ENCODE measurements around the gene ACOXL.
"Not testable (repeated sequence)": the region's sequence is repeated elsewhere in the genome, so short reads cannot be mapped to it uniquely, and the experiment has no call there.

ACOXL gene

DNA sequence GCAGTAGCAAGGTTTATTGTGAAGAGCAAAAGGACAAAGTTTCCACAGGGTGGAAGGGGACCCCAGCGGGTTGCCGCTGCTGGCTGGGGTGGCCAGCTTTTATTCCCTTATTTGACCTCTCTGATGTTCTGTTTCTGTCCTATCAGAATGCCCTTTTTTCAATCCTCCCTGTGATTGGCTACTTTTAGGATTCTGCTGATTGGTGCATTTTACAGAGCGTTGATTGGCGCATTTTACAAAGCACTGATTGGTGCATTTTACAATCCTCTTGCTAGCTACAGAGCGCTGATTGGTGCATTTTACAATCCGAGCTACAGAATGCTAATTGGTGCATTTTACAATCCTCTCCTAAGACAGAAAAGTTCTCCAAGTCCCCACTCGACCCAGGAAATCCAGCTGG lies 123.5 kb downstream of the ACOXL start:
- not testable (repeated sequence) for DNase-seq (ENCODE audit: low read depth, low spot score)

- DNase-seq (ENCODE audit: low read depth, low spot score), result no peak
Measured at GRCh38 chr2:110858135-110858725, 125.9 kb downstream of the ACOXL start.

- DNase-seq (ENCODE audit: low read depth, low spot score), result no peak
Measured at GRCh38 chr2:110858993-110859701, 126.8 kb downstream of the ACOXL start.

DNA sequence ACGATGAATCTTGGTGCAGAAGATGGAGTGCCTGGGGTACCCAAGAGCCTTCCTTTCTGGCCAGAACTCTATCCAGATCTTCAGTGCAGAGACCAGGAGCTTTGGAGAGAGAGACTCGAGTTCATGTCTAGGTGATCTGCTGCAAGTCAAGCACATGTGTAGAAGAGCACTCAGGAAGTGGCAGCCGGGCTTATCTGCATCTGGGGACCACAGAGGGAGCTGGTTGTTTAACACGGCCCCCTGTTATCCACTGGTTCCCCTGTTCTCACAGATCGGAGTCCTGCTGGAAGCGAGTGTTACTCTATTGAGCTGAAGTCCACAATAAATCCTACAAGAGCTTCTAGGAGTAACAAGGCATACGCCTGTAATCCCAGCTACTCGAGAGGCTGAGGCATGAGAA lies 128.3 kb downstream of the ACOXL start:
- no peak for DNase-seq (ENCODE audit: low read depth, low spot score)

DNA sequence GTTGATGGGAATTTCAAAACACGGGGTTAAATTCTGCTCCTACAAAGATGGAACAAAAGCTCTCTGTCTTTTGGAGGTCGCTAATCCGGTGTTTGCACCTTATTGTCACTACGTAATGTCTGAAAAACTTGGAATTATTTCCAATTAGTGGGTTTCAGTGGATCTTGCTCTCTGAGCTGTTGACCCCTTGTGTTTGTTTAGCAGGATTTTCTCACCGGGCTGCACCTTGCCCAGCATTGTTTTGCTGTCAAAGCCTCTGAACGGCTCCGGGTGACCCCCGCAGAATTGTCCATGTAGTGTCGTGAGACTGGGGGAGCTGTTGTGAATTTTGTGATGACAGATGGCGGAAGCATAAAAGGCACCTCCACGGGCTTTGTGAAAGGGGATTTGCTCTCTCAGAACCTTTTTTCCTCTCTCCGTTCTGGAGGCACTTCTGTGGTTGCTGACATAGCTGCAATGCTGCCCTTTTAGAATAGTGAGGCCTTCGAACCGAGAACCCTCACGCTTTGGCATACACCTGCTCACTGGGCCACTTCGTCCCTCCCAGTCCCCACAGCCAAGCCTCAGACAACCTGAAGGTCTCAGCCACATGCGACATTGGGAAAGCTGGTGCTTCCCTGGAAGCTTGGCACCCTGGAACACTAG lies 129.4 kb downstream of the ACOXL start:
- DNase-seq (ENCODE audit: low read depth, low spot score), result no peak

DNA sequence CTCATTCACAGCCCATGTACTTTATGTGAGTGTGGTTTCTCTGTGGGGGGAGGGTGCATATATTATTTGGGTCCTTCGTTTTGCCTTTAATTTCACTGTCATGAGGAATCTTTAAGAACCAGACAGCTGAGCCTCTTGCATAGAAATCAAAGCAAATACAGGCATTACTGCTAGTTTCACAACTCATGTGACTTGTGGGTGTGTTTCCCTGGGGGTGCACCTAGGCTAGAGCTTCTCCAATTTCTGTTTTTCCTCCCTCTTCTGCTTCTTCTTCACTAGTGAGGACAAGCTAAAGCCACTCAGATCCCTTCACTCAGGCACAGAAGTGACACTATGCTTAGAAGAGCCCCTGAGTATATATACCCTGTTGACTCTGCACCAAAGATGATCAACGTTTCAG lies 131.4 kb downstream of the ACOXL start:
- DNase-seq (ENCODE audit: low read depth, low spot score), result no peak

DNA sequence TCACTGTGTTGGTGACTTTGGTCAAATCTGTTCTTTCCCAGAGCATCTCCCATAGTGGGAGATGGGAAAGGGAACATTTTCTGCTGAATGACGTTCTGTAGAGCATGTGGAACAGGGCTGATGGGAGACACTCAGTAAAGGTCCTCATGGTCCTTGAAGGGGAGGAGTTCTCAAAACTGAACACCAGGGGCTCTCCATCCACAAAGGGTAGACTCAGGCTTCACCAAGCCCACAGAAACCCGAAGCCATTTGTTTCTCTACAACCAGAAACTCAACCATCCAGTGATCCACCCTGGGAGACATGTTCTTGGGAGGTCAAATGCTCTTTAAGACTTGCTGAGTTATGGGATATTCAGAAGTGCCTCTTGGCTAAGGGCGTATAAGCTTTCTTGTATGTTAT lies 131.8 kb downstream of the ACOXL start:
- no peak for DNase-seq (ENCODE audit: low read depth, low spot score)

- DNase-seq (ENCODE audit: low read depth, low spot score), result no peak
Measured at GRCh38 chr2:110864731-110865130, 132.4 kb downstream of the ACOXL start.

GRCh38 chr2:110865188-110865587 lies 132.8 kb downstream of the ACOXL start:
- DNase-seq (ENCODE audit: low read depth, low spot score), result no peak

DNA sequence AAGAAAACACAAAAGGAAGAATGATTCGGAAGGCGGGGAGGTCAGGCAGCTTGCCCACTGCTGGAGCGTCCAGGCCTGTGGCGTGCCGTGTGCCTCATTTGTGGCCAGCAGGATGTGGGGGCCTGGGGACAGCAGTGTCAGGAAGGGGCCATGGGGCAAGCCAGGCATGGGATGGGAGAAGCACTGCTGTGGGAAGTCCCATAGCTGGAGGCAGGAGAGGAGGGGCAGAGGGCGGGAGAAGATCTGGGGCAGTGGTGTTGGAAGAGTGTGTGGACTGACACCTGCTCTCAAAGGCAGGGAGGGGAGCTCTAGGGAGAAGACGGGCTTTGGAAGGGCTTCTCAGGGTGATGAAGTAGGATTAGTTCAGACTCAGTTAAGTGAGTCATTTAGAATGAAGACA lies 133.7 kb downstream of the ACOXL start:
- no peak for DNase-seq (ENCODE audit: low read depth, low spot score)

DNA sequence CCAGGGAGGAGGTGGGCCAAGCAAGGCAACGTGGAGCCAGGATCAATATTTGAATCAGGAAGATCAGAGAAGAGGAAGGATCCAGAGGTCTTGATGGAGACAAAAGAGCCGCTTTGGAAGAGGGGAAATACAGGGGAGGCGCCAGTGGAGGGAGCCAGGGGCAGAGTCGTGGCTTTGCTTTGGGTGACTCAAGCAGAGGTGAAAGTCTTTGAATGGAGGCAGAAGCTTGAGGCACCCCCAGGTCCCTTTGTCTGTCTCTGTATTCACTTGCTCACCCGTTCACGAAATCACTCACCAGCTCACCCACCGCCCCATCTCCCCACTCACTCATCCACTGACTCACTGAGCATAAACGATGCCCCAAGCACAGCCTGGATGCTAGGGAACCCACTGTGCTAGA lies 134.1 kb downstream of the ACOXL start:
- no peak for DNase-seq (ENCODE audit: low read depth, low spot score)

DNA sequence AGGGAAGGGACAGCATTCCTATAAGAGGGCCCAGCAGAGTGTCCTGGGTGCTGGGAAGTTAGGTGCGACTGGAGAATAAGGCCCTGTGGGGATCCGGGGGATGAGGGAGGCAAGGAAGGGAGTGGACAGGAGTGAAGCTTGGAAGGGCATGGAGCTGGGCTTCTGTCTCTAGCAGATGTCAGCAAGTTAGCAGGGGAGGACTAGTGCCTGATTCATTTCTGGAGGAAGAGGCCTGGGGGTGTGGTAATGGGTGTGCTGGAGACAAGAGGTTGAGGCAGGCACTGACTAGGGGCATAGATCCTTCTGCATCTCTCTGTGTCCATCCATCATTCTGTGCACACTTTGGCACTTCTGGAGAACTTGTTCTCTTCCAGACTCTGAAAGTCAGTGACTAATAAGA lies 134.7 kb downstream of the ACOXL start:
- no peak for DNase-seq (ENCODE audit: low read depth, low spot score)

GRCh38 chr2:110868971-110869370 lies 136.6 kb downstream of the ACOXL start:
- no peak for DNase-seq (ENCODE audit: low read depth, low spot score)

DNA sequence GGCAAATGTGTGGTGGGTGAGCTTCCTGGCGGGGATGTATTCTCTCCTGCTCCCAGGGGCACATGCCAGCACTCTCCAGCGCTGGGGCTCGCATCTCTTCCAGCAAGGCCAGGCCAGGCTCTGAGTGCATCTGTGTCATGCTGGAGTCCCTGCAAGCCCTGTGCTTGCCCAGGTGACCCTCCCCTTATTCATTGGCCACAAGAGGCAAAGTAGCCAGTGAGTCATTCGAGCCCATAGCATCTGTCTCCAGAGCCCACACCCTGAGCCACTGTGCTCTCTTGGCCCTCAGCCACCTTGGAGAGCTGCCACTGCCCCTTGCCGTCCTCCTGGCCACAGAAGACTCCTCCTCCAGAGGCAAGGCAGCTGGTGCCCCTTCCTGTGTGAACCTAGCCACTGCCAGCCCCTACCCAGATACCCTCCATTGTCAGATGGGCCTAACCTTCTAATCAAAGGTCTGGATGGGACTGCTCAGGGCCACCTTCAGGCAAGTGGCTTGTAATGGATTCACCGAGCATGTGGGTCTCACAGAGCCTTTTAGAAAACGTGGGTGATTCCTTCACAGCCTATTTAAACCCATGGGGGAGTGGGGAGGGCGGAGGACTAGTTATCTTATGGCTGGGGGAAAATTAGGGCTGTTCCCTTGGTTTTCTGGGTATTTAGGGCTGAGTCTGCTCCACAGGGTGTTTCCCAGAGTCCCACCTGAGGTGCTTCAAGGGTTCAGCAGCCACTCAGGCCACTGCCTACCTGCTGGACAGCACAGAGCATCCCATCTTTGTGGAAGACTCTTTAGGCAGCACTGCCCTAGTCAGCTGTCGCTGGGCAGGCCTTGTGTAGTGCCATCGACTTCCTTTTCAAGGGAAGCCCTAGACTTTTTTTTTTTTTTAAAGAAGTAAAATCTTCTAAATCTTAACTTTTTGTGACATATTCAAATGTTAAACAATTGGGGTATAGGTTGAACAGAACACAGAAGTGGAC lies 137.4 kb downstream of the ACOXL start:
- DNase-seq (ENCODE audit: low read depth, low spot score), result no peak

- no peak for DNase-seq (ENCODE audit: low read depth, low spot score)
Measured at GRCh38 chr2:110870545-110870944, 138.2 kb downstream of the ACOXL start.

- DNase-seq (ENCODE audit: low read depth, low spot score), result no peak
Measured at GRCh38 chr2:110871637-110872036, 139.3 kb downstream of the ACOXL start.

- DNase-seq (ENCODE audit: low read depth, low spot score), result no peak
Measured at GRCh38 chr2:110872521-110872920, 140.1 kb downstream of the ACOXL start.

DNA sequence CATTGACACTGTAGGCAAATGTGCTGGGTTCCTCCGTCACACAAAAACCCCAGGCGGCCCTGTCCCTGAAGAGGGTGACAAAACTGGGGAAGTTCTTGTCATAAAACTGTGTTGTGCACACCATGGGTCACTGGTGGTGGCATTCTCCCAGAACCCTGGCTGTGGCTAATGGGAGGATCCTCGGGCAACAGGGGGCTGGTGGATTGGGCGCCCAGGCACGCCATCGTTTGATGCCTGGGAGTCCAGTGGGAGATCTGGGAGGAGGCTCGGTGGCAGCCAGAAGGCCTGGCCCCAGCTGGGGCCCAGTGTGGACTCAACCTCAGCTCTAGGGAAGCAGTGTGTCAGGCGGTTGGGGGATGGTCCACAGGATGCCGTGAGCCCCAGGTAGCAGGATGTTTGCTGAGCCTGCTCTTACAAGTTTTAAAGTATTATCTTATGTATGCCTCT lies 140.7 kb downstream of the ACOXL start:
- DNase-seq (ENCODE audit: low read depth, low spot score), result no peak

GRCh38 chr2:110873597-110874452 lies 141.5 kb downstream of the ACOXL start:
- no peak for DNase-seq (ENCODE audit: low read depth, low spot score)

DNA sequence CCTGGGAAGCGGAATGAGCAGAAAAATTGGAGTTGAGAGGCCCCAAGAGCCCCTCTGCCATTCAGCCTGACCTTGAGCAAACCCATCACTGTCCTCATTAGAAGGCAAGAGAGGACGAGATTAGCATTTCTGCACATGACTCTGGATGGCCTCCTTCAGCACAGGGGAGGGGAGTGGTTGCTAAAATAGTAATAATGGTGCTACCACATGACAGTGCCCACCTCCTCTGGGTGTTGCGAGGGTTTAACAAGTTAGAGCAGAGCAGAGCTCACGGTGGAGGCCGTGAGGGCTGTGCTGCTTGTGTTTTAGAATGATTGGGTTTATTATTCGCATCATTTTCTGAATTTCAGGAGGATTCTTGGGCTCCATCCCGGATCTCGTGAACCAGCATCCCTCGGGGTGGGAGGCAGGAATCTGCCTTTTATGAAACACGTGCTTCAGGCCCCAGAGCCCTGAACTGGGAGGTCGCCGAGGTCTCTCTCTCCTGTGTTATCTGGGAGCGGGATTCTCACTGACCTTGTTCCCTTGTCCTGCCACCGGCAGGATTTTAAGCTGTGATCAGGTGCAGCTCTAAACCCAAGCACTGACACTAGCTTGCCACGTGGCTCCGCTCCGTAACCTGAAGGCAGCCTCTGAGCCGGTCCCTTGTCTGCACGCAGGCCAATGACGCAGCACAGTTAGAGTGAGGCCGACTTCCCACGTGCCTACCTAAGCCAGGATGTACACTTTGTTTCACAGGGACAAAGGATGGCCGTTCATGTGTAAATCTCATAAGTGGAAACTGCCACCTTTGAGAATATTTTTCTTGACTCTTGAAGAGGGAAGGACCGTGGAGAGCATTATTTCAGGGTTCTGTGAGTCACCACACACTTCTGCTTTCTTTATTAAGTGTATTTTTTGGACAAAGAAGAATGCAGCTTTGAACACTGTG lies 142.3 kb downstream of the ACOXL start:
- DNase-seq (ENCODE audit: low read depth, low spot score), result no peak

All from brain pericyte (primary cell).